ENCODE data around the gene ARSG. TPM values are rescaled to one million over a fixed set of nuclear protein-coding genes. Genes with fewer than 3 reads are reported as not detected.

ARSG gene
- total RNA-seq, 1 donor from 2014 or later, result 8.7 TPM

Small RNAs within 50 kb of the gene (microRNA-seq; reads per million reads assigned to microRNA genes)
- not detected for gene MIR635 (ENCODE audit: unreplicated experiment)

Other genes starting within 250 kb of the ARSG start
- gene AMZ2, start 43.5 kb upstream of the ARSG start, total RNA-seq, result 66.5 and 69.8 TPM in 2 replicates
- gene SLC16A6, start 368 bp upstream of the ARSG start, total RNA-seq, result 2.1 and 2.7 TPM in 2 replicates
- 74.5 and 78.1 TPM in 2 replicates for gene WIPI1, start 166.0 kb downstream of the ARSG start, total RNA-seq
- 308 and 326 TPM in 2 replicates for gene PRKAR1A, start 220.9 kb downstream of the ARSG start, total RNA-seq